Prostate gland (tissue), 2 donors: Measurements from ENCODE around the gene GALNT16. TPM values are rescaled to one million over a fixed set of nuclear protein-coding genes. Genes with fewer than 3 reads are reported as not detected.

ENCODE experiments used
- DNase-seq: peaks from one replicate; pipeline ENCODE4 v3.0.0-alpha.2; 2019; ENCODE audit warnings: low spot score
- H3K27ac ChIP-seq, 2 donors: fragments of 200-600 bp; sonication (generic); 2 replicates each; pipeline ENCODE4 v1.5.1; 2017 to 2019
- H3K27me3 ChIP-seq: fragments of 200-600 bp; sonication (generic); replicated peaks from 2 replicates; pipeline ENCODE4 v1.5.1; 2019; ENCODE audit not compliant: insufficient read depth
- H3K36me3 ChIP-seq, 2 donors: fragments of 200-600 bp; sonication (generic); 1 replicate in 1 of 2; 2 replicates in 1 of 2; pipeline versions ENCODE4 v1.5.1 to v1.8.1; 2017 to 2019
- H3K4me1 ChIP-seq: fragments of 200-600 bp; sonication (generic); replicated peaks from 2 replicates; pipeline ENCODE4 v1.5.1; 2019
- H3K4me3 ChIP-seq, 2 donors: fragments of 200-600 bp; sonication (generic); 2 replicates each; pipeline ENCODE4 v1.5.1; 2017 to 2019
- H3K9me3 ChIP-seq: fragments of 200-600 bp; sonication (generic); 2 replicates; pipeline ENCODE4 v1.5.1; 2017
- CTCF ChIP-seq, 4 experiments: fragments of 200-600 bp in 2 of 4; fragments of 450-650 bp in 2 of 4; sonication (generic) in 2 of 4; IDR thresholded peaks; 1 replicate in 3 of 4; 2 replicates in 1 of 4; pipeline ENCODE4 v1.5.1; 2016 to 2019; ENCODE audit warnings: antibody characterized with exemption in 4 of 4, mild to moderate bottlenecking in 2 of 4, moderate library complexity in 2 of 4
- POLR2A ChIP-seq: fragments of 450-650 bp; IDR thresholded peaks from one replicate; pipeline ENCODE4 v1.6.1; 2016; ENCODE audit warnings: antibody characterized with exemption, mild to moderate bottlenecking
- POLR2AphosphoS5 ChIP-seq: sonication (generic); formaldehyde crosslinking; IDR thresholded peaks from one replicate; pipeline ENCODE4 v1.6.1; 2017; ENCODE audit warnings: antibody characterized with exemption
- WGBS: methylation state at CpG from one replicate; pipeline ENCODE4 v1.1.5; 2018; 5-methylcytosine and 5-hydroxymethylcytosine counted together
- intact Hi-C: fragments of 100-400 bp; cut with DNase I; formaldehyde crosslinking; loops from one replicate; pipeline ENCODE4 v1.14.2; 2022
- total RNA-seq, 2 donors: library from RNA; depleted of rRNA; stranded (reverse); fragments of >200 nt; gene quantifications; one replicate each; pipeline ENCODE4 v1.1.0, GENCODE V29; 2016

Gene GALNT16
- total RNA-seq, 2 donors from 2014 or later = 2.0 to 6.9 TPM

- TF ChIP-seq CTCF (IDR thresholded peaks at IDR 0.05) = no peak
- no peak for TF ChIP-seq POLR2A
- TF ChIP-seq POLR2AphosphoS5 = no peak
- H3K9me3 ChIP-seq = no peaks in the 10 kb centered on the region
- WGBS = 65% methylated on average over 5 of the region's 5 CpGs
- intact Hi-C loops = no loop called here
- no peak overlapping the region for H3K27ac ChIP-seq
- no peak for DNase-seq
- peak overlapping the region in 1 of 2 donors; percentile 54 for H3K4me3 ChIP-seq
- H3K27me3 ChIP-seq = no peaks in the 10 kb centered on the region
- H3K36me3 ChIP-seq = no peaks in the 10 kb centered on the region
- no peaks in the 10 kb centered on the region for H3K4me1 ChIP-seq
Measured at GRCh38 chr14:69261761-69262331, 1.9 kb downstream of the GALNT16 start.

- no peak overlapping the region for H3K4me3 ChIP-seq
- no peaks in the 10 kb centered on the region for H3K27me3 ChIP-seq
- H3K27ac ChIP-seq = no peak overlapping the region
- H3K36me3 ChIP-seq = no peaks in the 10 kb centered on the region
- no peaks in the 10 kb centered on the region for H3K4me1 ChIP-seq
- no peaks in the 10 kb centered on the region for H3K9me3 ChIP-seq
- intact Hi-C loops = no loop called here
- 88% methylated on average over 3 of the region's 3 CpGs for WGBS
- DNase-seq = no peak
- TF ChIP-seq CTCF (IDR thresholded peaks at IDR 0.05) (no peak), POLR2AphosphoS5 (no peak), POLR2A (no peak)
Measured at GRCh38 chr14:69262516-69262915, 2.6 kb downstream of the GALNT16 start.

- TF ChIP-seq POLR2AphosphoS5 (no peak), CTCF (IDR thresholded peaks at IDR 0.05) (no peak), POLR2A (no peak)
- intact Hi-C loops = no loop called here
- DNase-seq = no peak
Measured at GRCh38 chr14:69263364-69263763, 3.4 kb downstream of the GALNT16 start.

GRCh38 chr14:69263771-69264170, 3.8 kb downstream of the GALNT16 start:
- 92% methylated on average over 8 of the region's 8 CpGs for WGBS
- Histone ChIP-seq H3K4me3 (no peak overlapping the region), H3K4me1 (no peaks in the 10 kb centered on the region), H3K27ac (no peak overlapping the region), H3K36me3 (no peaks in the 10 kb centered on the region), H3K27me3 (no peaks in the 10 kb centered on the region), H3K9me3 (no peaks in the 10 kb centered on the region)
- intact Hi-C loops = no loop called here
- TF ChIP-seq POLR2A (no peak), CTCF (IDR thresholded peaks at IDR 0.05) (no peak), POLR2AphosphoS5 (no peak)
- DNase-seq = no peak

More at GRCh38 chr14:69263364-69263763, 3.4 kb downstream of the GALNT16 start:
- WGBS = 89% methylated on average over 6 of the region's 6 CpGs
- Histone ChIP-seq H3K36me3 (no peaks in the 10 kb centered on the region), H3K9me3 (no peaks in the 10 kb centered on the region), H3K4me3 (no peak overlapping the region), H3K27ac (no peak overlapping the region), H3K27me3 (no peaks in the 10 kb centered on the region), H3K4me1 (no peaks in the 10 kb centered on the region)

- Histone ChIP-seq H3K4me1 (no peaks in the 10 kb centered on the region), H3K27ac (no peak overlapping the region), H3K27me3 (no peaks in the 10 kb centered on the region), H3K9me3 (no peaks in the 10 kb centered on the region), H3K36me3 (no peaks in the 10 kb centered on the region), H3K4me3 (no peak overlapping the region)
- no peak for TF ChIP-seq POLR2A
- TF ChIP-seq CTCF (IDR thresholded peaks at IDR 0.05) = no peak
- no peak for TF ChIP-seq POLR2AphosphoS5
- no peak for DNase-seq
- 89% methylated on average over 8 of the region's 8 CpGs for WGBS
- intact Hi-C loops = no loop called here
Measured at GRCh38 chr14:69266572-69267345, 6.8 kb downstream of the GALNT16 start.
